Osteoblast (primary cell): ENCODE data around the gene RTF1. TPM values are rescaled to one million over a fixed set of nuclear protein-coding genes. Genes with fewer than 3 reads are reported as not detected.

Experiments
- DNase-seq: peaks from one replicate; pipeline ENCODE4 v3.0.0; 2011; ENCODE audit warnings: low spot score, mixed read lengths; ENCODE audit not compliant: insufficient read length; ENCODE audit errors: missing footprints
- H2AFZ ChIP-seq: 2 replicates; pipeline ENCODE4 v1.6.0; 2011; ENCODE audit warnings: mild to moderate bottlenecking, low read length
- H3K27ac ChIP-seq: 2 replicates; pipeline ENCODE4 v1.5.1; 2011; ENCODE audit warnings: mild to moderate bottlenecking, low read depth, low read length, moderate library complexity
- H3K27me3 ChIP-seq: 2 replicates; pipeline ENCODE4 v1.6.0; 2012; ENCODE audit warnings: mild to moderate bottlenecking, control low read depth, inconsistent platforms, low read length, moderate library complexity; ENCODE audit not compliant: insufficient read depth
- H3K36me3 ChIP-seq: 2 replicates; pipeline ENCODE4 v1.5.1; 2011; ENCODE audit warnings: mild to moderate bottlenecking, low read length, control low read depth, moderate library complexity; ENCODE audit not compliant: insufficient read depth
- H3K4me1 ChIP-seq: 2 replicates; pipeline ENCODE4 v1.5.1; 2011; ENCODE audit warnings: mild to moderate bottlenecking, low read length, control low read depth, moderate library complexity; ENCODE audit not compliant: insufficient read depth
- H3K4me2 ChIP-seq: 2 replicates; pipeline ENCODE4 v1.6.0; 2011; ENCODE audit warnings: mild to moderate bottlenecking, low read length; ENCODE audit not compliant: insufficient read depth
- H3K4me3 ChIP-seq: fragments of 200-600 bp; sonication (generic); 3 replicates; pipeline ENCODE4 v1.5.1; 2012; ENCODE audit warnings: mild to moderate bottlenecking, low read length, inconsistent platforms; ENCODE audit not compliant: insufficient read depth
- H3K79me2 ChIP-seq: 2 replicates; pipeline ENCODE4 v1.6.0; 2012; ENCODE audit warnings: mild to moderate bottlenecking, low read length, control low read depth, inconsistent platforms; ENCODE audit not compliant: insufficient read depth
- H3K9me3 ChIP-seq: 2 replicates; pipeline ENCODE4 v1.5.1; 2011; ENCODE audit warnings: low read depth, low read length, control low read depth
- H4K20me1 ChIP-seq: 2 replicates; pipeline ENCODE4 v1.6.0; 2012; ENCODE audit warnings: mild to moderate bottlenecking, low read length, control low read depth; ENCODE audit not compliant: insufficient read depth
- CTCF ChIP-seq: IDR thresholded peaks from 2 replicates; pipeline ENCODE4 v1.5.1; 2011; ENCODE audit warnings: mild to moderate bottlenecking, low read depth, low read length, moderate library complexity; ENCODE audit errors: extremely low read depth
- total RNA-seq: library from RNA; depleted of rRNA; stranded (reverse); fragments of >200 nt; gene quantifications from 2 replicates; pipeline ENCODE4 v1.2.3, GENCODE V29; 2012

The RTF1 gene
- total RNA-seq, 1 donor: 26.1 TPM

DNA sequence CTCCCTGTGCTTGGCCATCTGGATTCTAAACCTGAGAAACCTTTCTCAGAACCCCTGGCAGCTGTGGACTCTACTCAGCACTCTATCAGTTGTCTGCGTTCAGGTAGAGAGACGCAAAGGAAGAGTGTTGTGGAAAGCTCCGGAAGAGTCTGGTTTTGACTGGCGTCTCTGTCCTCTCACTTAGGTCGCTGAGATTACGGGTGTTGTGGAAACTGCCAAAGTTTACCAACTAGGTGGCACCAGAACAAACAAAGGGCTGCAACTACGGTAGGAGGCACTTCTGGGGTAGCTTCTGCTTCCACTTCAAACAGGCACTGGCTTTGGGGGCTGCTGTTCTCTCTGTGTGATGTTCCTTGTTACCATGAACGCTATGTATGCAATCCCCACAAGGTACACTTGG is 57.5 kb downstream of the RTF1 start:
- Histone ChIP-seq H3K79me2 (no peaks in the 10 kb centered on the region), H3K4me2 (no peak overlapping the region), H3K27ac (no peak overlapping the region), H3K9me3 (no peaks in the 10 kb centered on the region), H3K27me3 (no peaks in the 10 kb centered on the region), H3K36me3 (peaks cover 71% of the 10 kb centered on the region), H4K20me1 (no peaks in the 10 kb centered on the region), H2AFZ (no peak overlapping the region), H3K4me1 (peaks cover 6% of the 10 kb centered on the region), H3K4me3 (no peak overlapping the region)
- no peak for TF ChIP-seq CTCF
- DNase-seq: no peak

DNA sequence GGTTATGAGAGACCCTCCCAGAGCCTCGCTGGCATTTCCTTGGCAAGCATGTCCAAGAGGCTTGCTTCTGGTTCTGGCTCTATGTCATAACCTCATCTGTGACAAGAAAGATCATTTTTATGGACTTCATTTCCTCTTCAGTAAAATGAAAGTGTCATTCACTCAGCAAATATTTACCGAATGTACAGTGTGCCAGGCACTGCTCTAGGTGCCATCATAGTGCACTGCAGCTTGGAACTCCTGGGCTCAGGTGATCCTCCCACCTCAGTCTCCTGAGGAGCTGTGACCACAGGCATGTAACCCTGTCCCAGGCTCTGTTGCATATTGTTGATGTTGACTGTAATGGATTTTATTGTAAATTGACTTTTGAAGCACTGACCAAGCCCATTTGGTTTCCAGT is 58.0 kb downstream of the RTF1 start:
- H3K4me2 ChIP-seq: no peak overlapping the region
- no peak overlapping the region for H3K4me3 ChIP-seq
- H3K27me3 ChIP-seq: no peaks in the 10 kb centered on the region
- no peak for DNase-seq
- no peaks in the 10 kb centered on the region for H3K9me3 ChIP-seq
- no peaks in the 10 kb centered on the region for H3K79me2 ChIP-seq
- peaks cover 71% of the 10 kb centered on the region for H3K36me3 ChIP-seq
- no peak for TF ChIP-seq CTCF
- no peak overlapping the region for H2AFZ ChIP-seq
- no peak overlapping the region for H3K27ac ChIP-seq
- no peaks in the 10 kb centered on the region for H4K20me1 ChIP-seq
- peaks cover 6% of the 10 kb centered on the region for H3K4me1 ChIP-seq

GRCh38 chr15:41476416-41477048 is 59.6 kb downstream of the RTF1 start:
- Histone ChIP-seq H3K4me1 (peaks cover 6% of the 10 kb centered on the region), H3K79me2 (no peaks in the 10 kb centered on the region), H2AFZ (no peak overlapping the region), H3K4me2 (no peak overlapping the region), H3K9me3 (no peaks in the 10 kb centered on the region), H3K27me3 (no peaks in the 10 kb centered on the region), H4K20me1 (no peaks in the 10 kb centered on the region), H3K36me3 (peaks cover 74% of the 10 kb centered on the region), H3K4me3 (no peak overlapping the region), H3K27ac (no peak overlapping the region)
- no peak for TF ChIP-seq CTCF
- no peak for DNase-seq

GRCh38 chr15:41480396-41481140 is 63.7 kb downstream of the RTF1 start:
- Histone ChIP-seq H3K79me2 (no peaks in the 10 kb centered on the region), H2AFZ (no peak overlapping the region), H3K36me3 (peaks cover 57% of the 10 kb centered on the region), H3K27ac (no peak overlapping the region), H3K27me3 (no peaks in the 10 kb centered on the region), H3K4me2 (no peak overlapping the region), H3K4me3 (no peak overlapping the region), H4K20me1 (no peaks in the 10 kb centered on the region), H3K9me3 (no peaks in the 10 kb centered on the region), H3K4me1 (peaks cover 6% of the 10 kb centered on the region)
- no peak for TF ChIP-seq CTCF
- peak; percentile 11 for DNase-seq
